Karpas-422 (cell line): ENCODE results near the gene CACNA2D3. TPM values are rescaled to one million over a fixed set of nuclear protein-coding genes. Genes with fewer than 3 reads are reported as not detected.

Source experiments
- DNase-seq: peaks from one replicate; pipeline ENCODE4 v3.0.0-alpha.2; 2015
- H2AFZ ChIP-seq: fragments of 200-600 bp; sonication (generic); 2 replicates; pipeline ENCODE4 v1.6.1; 2014; ENCODE audit warnings: antibody characterized with exemption, low read length, mixed read lengths
- H3K27ac ChIP-seq: fragments of 200-600 bp; sonication (generic); 2 replicates; pipeline ENCODE4 v1.5.1; 2014; ENCODE audit warnings: mild to moderate bottlenecking, low read length, moderate library complexity
- H3K27me3 ChIP-seq: fragments of 200-600 bp; sonication (generic); 2 replicates; pipeline ENCODE4 v1.6.1; 2014; ENCODE audit warnings: low read length, mixed read lengths
- H3K36me3 ChIP-seq: fragments of 200-600 bp; sonication (generic); 2 replicates; pipeline ENCODE4 v1.6.1; 2014; ENCODE audit warnings: low read length, mixed read lengths; ENCODE audit not compliant: insufficient read depth
- H3K4me1 ChIP-seq: fragments of 200-600 bp; sonication (generic); 2 replicates; pipeline ENCODE4 v1.6.1; 2014; ENCODE audit warnings: mild to moderate bottlenecking, low read length, mixed read lengths
- H3K4me2 ChIP-seq: fragments of 200-600 bp; sonication (generic); 2 replicates; pipeline ENCODE4 v1.6.1; 2014; ENCODE audit warnings: low read length, low read depth, mild to moderate bottlenecking; ENCODE audit not compliant: poor library complexity, severe bottlenecking
- H3K4me3 ChIP-seq: fragments of 200-600 bp; sonication (generic); 2 replicates; pipeline ENCODE4 v1.5.1; 2014; ENCODE audit warnings: mild to moderate bottlenecking, antibody characterized with exemption, low read length, mixed read lengths
- H3K79me2 ChIP-seq: fragments of 200-600 bp; sonication (generic); 2 replicates; pipeline ENCODE4 v1.6.1; 2014; ENCODE audit warnings: mild to moderate bottlenecking, low read length, mixed read lengths
- H3K9ac ChIP-seq: fragments of 200-600 bp; sonication (generic); 2 replicates; pipeline ENCODE4 v1.6.0; 2014; ENCODE audit warnings: low read length
- H3K9me2 ChIP-seq: fragments of 200-600 bp; sonication (generic), shearing (Covaris generic); replicated peaks from 2 replicates; pipeline ENCODE4 v1.6.0; 2014; ENCODE audit warnings: mild to moderate bottlenecking, low read length, moderate library complexity; ENCODE audit not compliant: insufficient read depth
- H3K9me3 ChIP-seq: fragments of 300-700, 200-600 bp; sonication (generic); 2 replicates; pipeline ENCODE4 v1.6.1; 2014; ENCODE audit warnings: low read length, mixed read lengths
- H4K20me1 ChIP-seq: fragments of 200-600 bp; sonication (generic); 2 replicates; pipeline ENCODE4 v1.6.1; 2014; ENCODE audit warnings: mild to moderate bottlenecking, antibody characterized with exemption, low read length, low read depth; ENCODE audit not compliant: insufficient read depth
- total RNA-seq: library from RNA; depleted of rRNA; stranded (reverse); fragments of >200 nt; shearing (Covaris generic); gene quantifications from 2 replicates; pipeline ENCODE4 v1.2.3, GENCODE V29; 2014; ENCODE audit warnings: low replicate concordance

Gene CACNA2D3
- total RNA-seq, 1 experiment from 2014 or later = not detected

- no peaks in the 10 kb centered on the region for H3K9me2 ChIP-seq
- no peak overlapping the region for H3K4me2 ChIP-seq
- H3K4me3 ChIP-seq = no peak overlapping the region
- no peaks in the 10 kb centered on the region for H3K4me1 ChIP-seq
- H3K9ac ChIP-seq = no peak overlapping the region
- no peak for DNase-seq
- H3K36me3 ChIP-seq = no peaks in the 10 kb centered on the region
- no peaks in the 10 kb centered on the region for H4K20me1 ChIP-seq
- H2AFZ ChIP-seq = no peak overlapping the region
- H3K9me3 ChIP-seq = no peaks in the 10 kb centered on the region
- no peak overlapping the region for H3K27ac ChIP-seq
- H3K79me2 ChIP-seq = no peaks in the 10 kb centered on the region
- H3K27me3 ChIP-seq = no peaks in the 10 kb centered on the region
These were observed 110.3 kb downstream of the CACNA2D3 start for GRCh38 chr3:54232618-54233017.

GRCh38 chr3:54235998-54236397 is 113.6 kb downstream of the CACNA2D3 start:
- H3K79me2 ChIP-seq = no peaks in the 10 kb centered on the region
- H3K9ac ChIP-seq = no peak overlapping the region
- H3K27ac ChIP-seq = no peak overlapping the region
- no peak for DNase-seq
- H3K27me3 ChIP-seq = no peaks in the 10 kb centered on the region
- H3K9me2 ChIP-seq = no peaks in the 10 kb centered on the region
- no peak overlapping the region for H3K4me2 ChIP-seq
- H2AFZ ChIP-seq = no peak overlapping the region
- no peaks in the 10 kb centered on the region for H3K9me3 ChIP-seq
- H3K36me3 ChIP-seq = no peaks in the 10 kb centered on the region
- H4K20me1 ChIP-seq = no peaks in the 10 kb centered on the region
- no peaks in the 10 kb centered on the region for H3K4me1 ChIP-seq
- H3K4me3 ChIP-seq = no peak overlapping the region

- Histone ChIP-seq H3K4me2 (no peak overlapping the region), H3K4me1 (no peaks in the 10 kb centered on the region), H3K9ac (no peak overlapping the region), H3K4me3 (no peak overlapping the region), H4K20me1 (no peaks in the 10 kb centered on the region), H3K79me2 (no peaks in the 10 kb centered on the region), H3K27ac (no peak overlapping the region), H3K9me3 (no peaks in the 10 kb centered on the region), H3K9me2 (no peaks in the 10 kb centered on the region), H2AFZ (no peak overlapping the region), H3K27me3 (no peaks in the 10 kb centered on the region), H3K36me3 (no peaks in the 10 kb centered on the region)
- DNase-seq = no peak
These were observed 114.8 kb downstream of the CACNA2D3 start for GRCh38 chr3:54237109-54237508.

- no peaks in the 10 kb centered on the region for H3K36me3 ChIP-seq
- no peak overlapping the region for H2AFZ ChIP-seq
- DNase-seq = no peak
- H3K4me3 ChIP-seq = no peak overlapping the region
- H3K4me2 ChIP-seq = no peak overlapping the region
- H3K27me3 ChIP-seq = no peaks in the 10 kb centered on the region
- H3K9me2 ChIP-seq = no peaks in the 10 kb centered on the region
- H3K4me1 ChIP-seq = no peaks in the 10 kb centered on the region
- no peaks in the 10 kb centered on the region for H3K9me3 ChIP-seq
- no peak overlapping the region for H3K9ac ChIP-seq
- no peaks in the 10 kb centered on the region for H3K79me2 ChIP-seq
- H3K27ac ChIP-seq = no peak overlapping the region
- H4K20me1 ChIP-seq = no peaks in the 10 kb centered on the region
These were observed 115.6 kb downstream of the CACNA2D3 start for GRCh38 chr3:54237788-54238502.

- Histone ChIP-seq H3K9me2 (no peaks in the 10 kb centered on the region), H3K27ac (no peak overlapping the region), H3K79me2 (no peaks in the 10 kb centered on the region), H3K4me3 (no peak overlapping the region), H3K4me2 (no peak overlapping the region), H3K4me1 (no peaks in the 10 kb centered on the region), H4K20me1 (no peaks in the 10 kb centered on the region), H2AFZ (no peak overlapping the region), H3K36me3 (no peaks in the 10 kb centered on the region), H3K9ac (no peak overlapping the region), H3K9me3 (no peaks in the 10 kb centered on the region), H3K27me3 (no peaks in the 10 kb centered on the region)
- DNase-seq = no peak
These were observed 118.0 kb downstream of the CACNA2D3 start for GRCh38 chr3:54240309-54240708.

- Histone ChIP-seq H3K9ac (no peak overlapping the region), H3K27me3 (no peaks in the 10 kb centered on the region), H3K4me1 (no peaks in the 10 kb centered on the region), H3K9me3 (no peaks in the 10 kb centered on the region), H4K20me1 (no peaks in the 10 kb centered on the region), H3K27ac (no peak overlapping the region), H3K4me3 (no peak overlapping the region), H2AFZ (no peak overlapping the region), H3K79me2 (no peaks in the 10 kb centered on the region), H3K9me2 (no peaks in the 10 kb centered on the region), H3K4me2 (no peak overlapping the region), H3K36me3 (no peaks in the 10 kb centered on the region)
- no peak for DNase-seq
These were observed 120.9 kb downstream of the CACNA2D3 start for GRCh38 chr3:54243056-54243931.

- H3K27me3 ChIP-seq = no peaks in the 10 kb centered on the region
These were observed 121.8 kb downstream of the CACNA2D3 start for GRCh38 chr3:54243960-54244682.

GRCh38 chr3:54251705-54252104 is 129.4 kb downstream of the CACNA2D3 start:
- DNase-seq = no peak

More at GRCh38 chr3:54243960-54244682, 121.8 kb downstream of the CACNA2D3 start:
- Histone ChIP-seq H3K79me2 (no peaks in the 10 kb centered on the region), H3K4me1 (no peaks in the 10 kb centered on the region), H4K20me1 (no peaks in the 10 kb centered on the region), H3K9me3 (no peaks in the 10 kb centered on the region), H3K36me3 (no peaks in the 10 kb centered on the region), H3K9ac (no peak overlapping the region), H2AFZ (no peak overlapping the region), H3K4me3 (no peak overlapping the region), H3K9me2 (no peaks in the 10 kb centered on the region), H3K4me2 (no peak overlapping the region), H3K27ac (no peak overlapping the region)
- no peak for DNase-seq

More at GRCh38 chr3:54251705-54252104, 129.4 kb downstream of the CACNA2D3 start:
- Histone ChIP-seq H3K9ac (no peak overlapping the region), H3K4me2 (no peak overlapping the region), H3K9me2 (no peaks in the 10 kb centered on the region), H2AFZ (no peak overlapping the region), H3K9me3 (no peaks in the 10 kb centered on the region), H3K79me2 (no peaks in the 10 kb centered on the region), H4K20me1 (no peaks in the 10 kb centered on the region), H3K36me3 (no peaks in the 10 kb centered on the region), H3K27ac (no peak overlapping the region), H3K4me1 (no peaks in the 10 kb centered on the region), H3K27me3 (no peaks in the 10 kb centered on the region), H3K4me3 (no peak overlapping the region)
